ENCODE measurements around the gene LYRM4.

Gene LYRM4

GRCh38 chr6:5151360-5151954 is 109.3 kb downstream of the LYRM4 start:
- in situ Hi-C loops (cut with HindIII; ENCODE audit: low pct_unique_long_range_greater_than_20kb, low sequenced_read_pairs): no loop called here

GRCh38 chr6:5150551-5151075 is 110.1 kb downstream of the LYRM4 start:
- TF ChIP-seq JUND (IDR thresholded peaks at IDR 0.05; ENCODE audit: low read depth): no peak
- no peak for DNase-seq (ENCODE audit: low read depth in 1 of 2, low spot score in 1 of 2)
- in situ Hi-C loops (cut with HindIII; ENCODE audit: low pct_unique_long_range_greater_than_20kb, low sequenced_read_pairs): no loop called here

More at GRCh38 chr6:5151360-5151954, 109.3 kb downstream of the LYRM4 start:
- no peak for TF ChIP-seq JUND (IDR thresholded peaks at IDR 0.05; ENCODE audit: low read depth)
- no peak for DNase-seq (ENCODE audit: low read depth in 1 of 2, low spot score in 1 of 2)

GRCh38 chr6:5149891-5150290 is 110.9 kb downstream of the LYRM4 start:
- DNase-seq (ENCODE audit: low read depth in 1 of 2, low spot score in 1 of 2): no peak
- in situ Hi-C loops (cut with HindIII; ENCODE audit: low pct_unique_long_range_greater_than_20kb, low sequenced_read_pairs): no loop called here
- TF ChIP-seq JUND (IDR thresholded peaks at IDR 0.05; ENCODE audit: low read depth): no peak

- no peak for TF ChIP-seq JUND (IDR thresholded peaks at IDR 0.05; ENCODE audit: low read depth)
- in situ Hi-C loops (cut with HindIII; ENCODE audit: low pct_unique_long_range_greater_than_20kb, low sequenced_read_pairs): no loop called here
- DNase-seq (ENCODE audit: low read depth in 1 of 2, low spot score in 1 of 2): no peak
These were observed 111.5 kb downstream of the LYRM4 start for GRCh38 chr6:5149159-5149704.

GRCh38 chr6:5146398-5146797 is 114.4 kb downstream of the LYRM4 start:
- no peak for DNase-seq (ENCODE audit: low read depth in 1 of 2, low spot score in 1 of 2)

GRCh38 chr6:5143634-5144311 is 117.0 kb downstream of the LYRM4 start:
- in situ Hi-C loops (cut with HindIII; ENCODE audit: low pct_unique_long_range_greater_than_20kb, low sequenced_read_pairs): no loop called here
- peak; percentile 55 to 83 for DNase-seq (ENCODE audit: low read depth in 1 of 2, low spot score in 1 of 2)
- TF ChIP-seq JUND (IDR thresholded peaks at IDR 0.05; ENCODE audit: low read depth): no peak

More at GRCh38 chr6:5146398-5146797, 114.4 kb downstream of the LYRM4 start:
- TF ChIP-seq JUND (IDR thresholded peaks at IDR 0.05; ENCODE audit: low read depth): no peak
- in situ Hi-C loops (cut with HindIII; ENCODE audit: low pct_unique_long_range_greater_than_20kb, low sequenced_read_pairs): no loop called here

GRCh38 chr6:5142915-5143314 is 117.8 kb downstream of the LYRM4 start:
- in situ Hi-C loops (cut with HindIII; ENCODE audit: low pct_unique_long_range_greater_than_20kb, low sequenced_read_pairs): no loop called here
- TF ChIP-seq JUND (IDR thresholded peaks at IDR 0.05; ENCODE audit: low read depth): no peak
- no peak for DNase-seq (ENCODE audit: low read depth in 1 of 2, low spot score in 1 of 2)

- TF ChIP-seq JUND (IDR thresholded peaks at IDR 0.05; ENCODE audit: low read depth): no peak
- DNase-seq (ENCODE audit: low read depth in 1 of 2, low spot score in 1 of 2): no peak
- in situ Hi-C loops (cut with HindIII; ENCODE audit: low pct_unique_long_range_greater_than_20kb, low sequenced_read_pairs): no loop called here
These were observed 118.6 kb downstream of the LYRM4 start for GRCh38 chr6:5142131-5142530.

- no peak for TF ChIP-seq JUND (IDR thresholded peaks at IDR 0.05; ENCODE audit: low read depth)
- in situ Hi-C loops (cut with HindIII; ENCODE audit: low pct_unique_long_range_greater_than_20kb, low sequenced_read_pairs): no loop called here
- DNase-seq (ENCODE audit: low read depth in 1 of 2, low spot score in 1 of 2): no peak
These were observed 119.7 kb downstream of the LYRM4 start for GRCh38 chr6:5141046-5141445.

GRCh38 chr6:5139828-5140771 is 120.7 kb downstream of the LYRM4 start:
- TF ChIP-seq JUND (IDR thresholded peaks at IDR 0.05; ENCODE audit: low read depth): no peak
- no peak for DNase-seq (ENCODE audit: low read depth in 1 of 2, low spot score in 1 of 2)

GRCh38 chr6:5138995-5139827 is 121.5 kb downstream of the LYRM4 start:
- no peak for DNase-seq (ENCODE audit: low read depth in 1 of 2, low spot score in 1 of 2)
- in situ Hi-C loops (cut with HindIII; ENCODE audit: low pct_unique_long_range_greater_than_20kb, low sequenced_read_pairs): no loop called here
- TF ChIP-seq JUND (IDR thresholded peaks at IDR 0.05; ENCODE audit: low read depth): no peak

More at GRCh38 chr6:5139828-5140771, 120.7 kb downstream of the LYRM4 start:
- in situ Hi-C loops (cut with HindIII; ENCODE audit: low pct_unique_long_range_greater_than_20kb, low sequenced_read_pairs): no loop called here
